ENCODE measurements around the gene CNTNAP2. TPM values are rescaled to one million over a fixed set of nuclear protein-coding genes. Genes with fewer than 3 reads are reported as not detected.
A peak's percentile ranks its signal among the peaks of the same experiment; 100 is the strongest.

The CNTNAP2 gene
- total RNA-seq, 1 experiment from 2014 or later = 64.5 TPM

GRCh38 chr7:148334959-148335577 lies 2218.5 kb downstream of the CNTNAP2 start:
- Histone ChIP-seq H3K56ac (ENCODE audit: insufficient read length, low read depth, low read length) (no peak overlapping the region), H3T11ph (ENCODE audit: low read length) (no peak overlapping the region), H3K27me3 (ENCODE audit: insufficient read depth, low read length) (no peaks in the 10 kb centered on the region), H3K79me2 (ENCODE audit: insufficient read depth, low read length) (no peaks in the 10 kb centered on the region), H3K9ac (ENCODE audit: extremely low read depth, insufficient read length, low read length) (no peak overlapping the region), H3K27ac (ENCODE audit: insufficient read length, low read depth, low read length) (no peak overlapping the region), H3K14ac (ENCODE audit: insufficient read depth, low read length) (no peak overlapping the region), H4K20me1 (ENCODE audit: control insufficient read depth, insufficient read depth, insufficient read length) (no peaks in the 10 kb centered on the region), H4K5ac (ENCODE audit: insufficient read length, low read depth, low read length) (no peak overlapping the region), H3K23me2 (ENCODE audit: insufficient read length, low read depth, low read length, poor library complexity, severe bottlenecking) (peaks cover 3% of the 10 kb centered on the region), H4K91ac (ENCODE audit: insufficient read length, low read depth, low read length) (no peak overlapping the region), H2AK5ac (ENCODE audit: insufficient read length, low read length) (no peak overlapping the region), H2BK120ac (ENCODE audit: low read depth, low read length, poor library complexity, severe bottlenecking) (no peak overlapping the region), H3K9me3 (ENCODE audit: control insufficient read depth, low read depth, low read length) (peaks cover 17% of the 10 kb centered on the region), H3K4me2 (ENCODE audit: insufficient read depth, insufficient read length, low read length) (no peak overlapping the region), H2AFZ (ENCODE audit: low read length) (no peak overlapping the region), H4K8ac (replicated peaks; ENCODE audit: insufficient read length, low read depth, low read length) (no peak overlapping the region), H2BK15ac (ENCODE audit: low read depth, low read length) (no peak overlapping the region), H2BK12ac (ENCODE audit: insufficient read length, low read depth, low read length) (no peak overlapping the region), H3K79me1 (ENCODE audit: insufficient read depth, low read depth, low read length, poor library complexity, severe bottlenecking) (no peaks in the 10 kb centered on the region), H2BK5ac (ENCODE audit: insufficient read length, low read length) (no peak overlapping the region), H3K18ac (ENCODE audit: insufficient read length, low read depth, low read length) (no peak overlapping the region), H2BK20ac (ENCODE audit: low read depth, low read length, poor library complexity, severe bottlenecking) (no peak overlapping the region), H3K4ac (ENCODE audit: low read depth, low read length) (no peak overlapping the region), H3K4me1 (ENCODE audit: insufficient read depth, low read length) (peaks cover 4% of the 10 kb centered on the region), H3K23ac (ENCODE audit: insufficient read length, low read depth, low read length) (no peak overlapping the region)
- DNase-seq = peak; percentile 46
- H3K27me3 Mint-ChIP-seq (ENCODE audit: low read depth) = no peaks in the 10 kb centered on the region; the same call in 1 of the 2 replicates
- no peak for TF ChIP-seq CTCF (conservative IDR thresholded peaks at IDR 0.05)
- peaks cover 17% of the 10 kb centered on the region in 2 experiments for H3K9me3 Mint-ChIP-seq
- peaks cover 55 to 59% of the 10 kb centered on the region in 2 experiments for H3K4me1 Mint-ChIP-seq
- H3K4me3 Mint-ChIP-seq = peak overlapping the region in 1 of 2 experiments; percentile 38; a peak in 2 of 5 replicates
- no CpG with 5 or more reads among the region's 6 CpGs for WGBS (ENCODE audit: extremely low coverage, insufficient read length, low lambda C conversion rate)
- H3K36me3 Mint-ChIP-seq (ENCODE audit: insufficient read depth in 1 of 3, low read depth in 3 of 3) = peaks cover 16 to 21% (median 18%) of the 10 kb centered on the region in 3 experiments
- H3K27ac Mint-ChIP-seq = peak overlapping the region; percentile 50 to 96 (median 94)
